ENCODE results near the gene CNBD2.
"Not testable (repeated sequence)": the region's sequence is repeated elsewhere in the genome, so short reads cannot be mapped to it uniquely, and the experiment has no call there.

CNBD2 gene

DNA sequence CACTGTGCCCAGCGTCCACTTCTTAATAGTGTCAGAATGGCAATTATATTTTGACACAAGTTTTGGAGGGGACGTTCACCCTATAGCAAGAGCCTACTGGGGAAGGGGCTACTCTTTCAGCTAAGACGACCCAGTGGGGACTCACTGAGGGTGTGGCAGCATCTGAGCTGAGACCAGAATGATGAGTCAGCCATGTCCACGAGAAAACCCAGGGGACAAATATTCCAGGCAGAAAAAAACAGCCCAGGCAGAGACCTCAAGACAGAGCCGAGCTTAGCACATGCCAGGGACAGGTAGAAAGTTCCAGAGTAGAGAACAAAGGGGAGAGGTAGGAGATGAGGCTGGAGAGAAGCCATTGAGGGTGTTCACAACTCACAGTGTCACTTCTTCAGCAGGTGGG, 11.2 kb downstream of the CNBD2 start:
- no peak for DNase-seq (ENCODE audit: low read depth in 1 of 2, low spot score in 1 of 2)
- no peak for TF ChIP-seq JUND (IDR thresholded peaks at IDR 0.05; ENCODE audit: low read depth)
- in situ Hi-C loops (cut with HindIII; ENCODE audit: low pct_unique_long_range_greater_than_20kb, low sequenced_read_pairs), result no loop called here

DNA sequence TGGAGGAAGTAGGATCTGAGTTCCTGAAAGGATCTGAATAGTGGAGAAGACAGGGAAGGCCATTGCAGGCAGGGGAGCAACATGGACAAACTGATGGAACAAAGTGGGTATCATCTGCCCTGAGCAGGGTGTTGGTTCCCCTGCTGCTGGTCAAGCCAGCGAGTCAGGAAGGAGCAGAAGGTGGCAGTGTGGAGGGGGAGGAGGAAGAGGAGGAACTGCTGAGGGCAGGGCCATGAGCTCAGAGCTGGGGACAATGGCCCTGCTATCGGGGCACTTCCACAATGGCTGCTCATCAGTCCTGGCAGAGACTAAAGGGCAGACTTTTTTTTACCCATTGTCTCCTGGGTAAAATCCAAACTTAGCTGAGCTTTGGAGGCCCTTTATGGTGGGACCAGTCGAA, 13.6 kb downstream of the CNBD2 start:
- in situ Hi-C loops (cut with HindIII; ENCODE audit: low pct_unique_long_range_greater_than_20kb, low sequenced_read_pairs), result no loop called here
- TF ChIP-seq JUND (IDR thresholded peaks at IDR 0.05; ENCODE audit: low read depth), result no peak
- no peak for DNase-seq (ENCODE audit: low read depth in 1 of 2, low spot score in 1 of 2)

DNA sequence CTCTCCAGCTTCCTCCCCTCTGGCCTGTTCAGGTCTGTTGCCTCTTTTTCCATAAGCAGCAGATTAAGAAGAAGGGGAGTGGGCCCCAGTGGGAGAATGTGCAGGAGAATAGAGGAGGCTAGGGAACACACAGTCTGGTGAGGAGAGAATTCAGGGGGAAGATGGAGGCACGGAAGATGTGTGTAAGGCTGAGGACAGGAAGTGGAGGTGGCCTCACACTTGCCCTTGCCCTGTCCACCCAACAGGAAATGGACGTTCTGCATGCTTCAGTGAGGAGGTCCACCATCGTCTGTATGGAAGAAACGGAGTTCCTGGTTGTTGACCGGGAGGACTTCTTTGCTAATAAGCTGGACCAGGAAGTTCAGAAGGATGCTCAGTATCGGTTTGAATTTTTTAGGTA, 16.0 kb downstream of the CNBD2 start:
- no peak for DNase-seq (ENCODE audit: low read depth in 1 of 2, low spot score in 1 of 2)
- no peak for TF ChIP-seq JUND (IDR thresholded peaks at IDR 0.05; ENCODE audit: low read depth)
- in situ Hi-C loops (cut with HindIII; ENCODE audit: low pct_unique_long_range_greater_than_20kb, low sequenced_read_pairs), result no loop called here

- no peak for DNase-seq (ENCODE audit: low read depth in 1 of 2, low spot score in 1 of 2)
- no peak for TF ChIP-seq JUND (IDR thresholded peaks at IDR 0.05; ENCODE audit: low read depth)
- in situ Hi-C loops (cut with HindIII; ENCODE audit: low pct_unique_long_range_greater_than_20kb, low sequenced_read_pairs), result no loop called here
These were observed 17.4 kb downstream of the CNBD2 start for GRCh38 chr20:35985806-35986205.

- TF ChIP-seq JUND (IDR thresholded peaks at IDR 0.05; ENCODE audit: low read depth), result no peak
- in situ Hi-C loops (cut with HindIII; ENCODE audit: low pct_unique_long_range_greater_than_20kb, low sequenced_read_pairs), result no loop called here
These were observed 20.6 kb downstream of the CNBD2 start for GRCh38 chr20:35988910-35989463.

DNA sequence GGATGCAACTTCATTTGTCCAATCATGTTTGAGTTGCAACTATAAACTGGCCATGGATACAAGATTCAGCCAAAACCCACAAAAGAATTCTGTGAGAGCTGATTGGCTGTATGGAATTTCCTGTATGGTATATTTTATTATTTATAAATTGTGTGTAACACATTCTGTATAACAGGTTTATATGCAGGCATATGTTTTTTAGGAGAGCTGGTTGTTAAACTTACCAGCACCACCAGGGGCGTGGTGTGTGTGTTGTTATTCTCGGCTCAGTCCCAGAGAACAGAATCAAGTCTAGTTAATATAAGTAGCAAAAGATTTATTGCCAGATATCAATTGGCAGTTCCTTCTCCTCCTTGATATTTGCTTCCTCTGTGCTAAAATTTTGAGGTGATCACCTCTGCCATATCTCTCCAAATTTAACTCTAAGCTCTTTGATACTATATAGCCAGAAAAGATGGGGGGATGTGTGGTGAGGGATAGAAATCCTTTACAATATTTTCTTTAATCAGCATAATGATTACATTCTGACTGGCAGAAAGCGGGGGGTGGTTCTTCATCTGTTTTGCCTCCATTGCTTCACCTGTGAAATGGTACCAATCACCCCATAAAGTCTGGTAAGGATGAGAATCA, 22.9 kb downstream of the CNBD2 start:
- in situ Hi-C loops (cut with HindIII; ENCODE audit: low pct_unique_long_range_greater_than_20kb, low sequenced_read_pairs), result no loop called here
- peak; percentile 62 to 67 for DNase-seq (ENCODE audit: low read depth in 1 of 2, low spot score in 1 of 2)
- no peak for TF ChIP-seq JUND (IDR thresholded peaks at IDR 0.05; ENCODE audit: low read depth)

More at GRCh38 chr20:35988910-35989463, 20.6 kb downstream of the CNBD2 start:
- DNase-seq (ENCODE audit: low read depth in 1 of 2, low spot score in 1 of 2), result no peak

- DNase-seq (ENCODE audit: low read depth in 1 of 2, low spot score in 1 of 2), result peak; percentile 79 to 81
- in situ Hi-C loops (cut with HindIII; ENCODE audit: low pct_unique_long_range_greater_than_20kb, low sequenced_read_pairs), result no loop called here
- TF ChIP-seq JUND (IDR thresholded peaks at IDR 0.05; ENCODE audit: low read depth), result no peak
These were observed 24.4 kb downstream of the CNBD2 start for GRCh38 chr20:35992713-35993335.

DNA sequence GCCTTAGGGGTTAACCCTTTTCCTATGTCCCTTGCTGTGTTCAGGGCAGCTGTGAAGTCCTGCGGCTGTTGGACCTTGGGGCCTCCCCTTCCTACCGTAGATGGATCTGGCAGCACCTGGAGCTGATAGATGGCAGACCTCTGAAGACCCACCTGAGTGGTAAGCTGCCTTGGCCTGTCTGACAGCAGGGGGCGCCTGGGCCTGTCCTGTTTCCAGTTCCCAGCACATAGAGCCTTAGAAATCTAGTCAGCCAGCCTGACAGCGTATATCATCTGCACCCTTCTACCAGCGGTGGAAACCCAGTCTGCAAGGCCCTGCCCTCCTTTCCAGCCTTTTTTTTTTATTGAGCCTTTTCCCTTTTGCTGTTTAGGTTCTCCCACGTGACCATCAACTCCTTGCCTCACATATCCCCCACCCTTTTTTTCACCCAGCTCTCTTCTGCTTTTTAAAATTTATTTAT, 26.6 kb downstream of the CNBD2 start:
- TF ChIP-seq JUND (IDR thresholded peaks at IDR 0.05; ENCODE audit: low read depth), result no peak
- in situ Hi-C loops (cut with HindIII; ENCODE audit: low pct_unique_long_range_greater_than_20kb, low sequenced_read_pairs), result no loop called here
- peak; percentile 73 to 88 for DNase-seq (ENCODE audit: low read depth in 1 of 2, low spot score in 1 of 2)

DNA sequence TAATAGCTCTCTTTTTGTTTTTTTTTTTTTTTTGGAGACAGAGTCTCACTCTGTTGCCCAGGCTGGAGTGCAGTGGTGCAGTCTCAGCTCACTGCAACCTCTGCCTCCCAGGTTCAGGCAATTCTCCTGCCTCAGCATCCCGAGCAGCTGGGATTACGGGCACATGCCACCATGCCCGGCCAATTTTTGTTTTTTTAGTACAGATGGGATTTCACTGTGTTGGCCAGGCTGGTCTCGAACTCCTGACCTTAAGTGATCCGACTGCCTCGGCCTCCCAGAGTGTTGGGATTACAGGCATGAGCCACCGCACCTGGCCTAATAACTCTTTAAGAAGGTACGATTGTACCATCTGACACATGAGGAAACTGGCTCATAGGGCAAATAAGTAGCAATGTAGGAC, 28.1 kb downstream of the CNBD2 start:
- in situ Hi-C loops (cut with HindIII; ENCODE audit: low pct_unique_long_range_greater_than_20kb, low sequenced_read_pairs); DNase-seq (ENCODE audit: low read depth in 1 of 2, low spot score in 1 of 2): not testable (repeated sequence)

GRCh38 chr20:36001331-36001730, 32.9 kb downstream of the CNBD2 start:
- in situ Hi-C loops (cut with HindIII; ENCODE audit: low pct_unique_long_range_greater_than_20kb, low sequenced_read_pairs); DNase-seq (ENCODE audit: low read depth in 1 of 2, low spot score in 1 of 2): not testable (repeated sequence)

- in situ Hi-C loops (cut with HindIII; ENCODE audit: low pct_unique_long_range_greater_than_20kb, low sequenced_read_pairs), result no loop called here
- TF ChIP-seq JUND (IDR thresholded peaks at IDR 0.05; ENCODE audit: low read depth), result no peak
- DNase-seq (ENCODE audit: low read depth in 1 of 2, low spot score in 1 of 2), result no peak
These were observed 34.5 kb downstream of the CNBD2 start for GRCh38 chr20:36002855-36003254.

GRCh38 chr20:36004045-36004444, 35.7 kb downstream of the CNBD2 start:
- in situ Hi-C loops (cut with HindIII; ENCODE audit: low pct_unique_long_range_greater_than_20kb, low sequenced_read_pairs), result no loop called here
- no peak for TF ChIP-seq JUND (IDR thresholded peaks at IDR 0.05; ENCODE audit: low read depth)
- DNase-seq (ENCODE audit: low read depth in 1 of 2, low spot score in 1 of 2), result no peak

GRCh38 chr20:36008461-36009035, 40.2 kb downstream of the CNBD2 start:
- TF ChIP-seq JUND (IDR thresholded peaks at IDR 0.05; ENCODE audit: low read depth), result no peak
- in situ Hi-C loops (cut with HindIII; ENCODE audit: low pct_unique_long_range_greater_than_20kb, low sequenced_read_pairs), result no loop called here
- DNase-seq (ENCODE audit: low read depth in 1 of 2, low spot score in 1 of 2), result no peak

All from T47D (cell line).